BE2C (cell line): ENCODE measurements around the gene ELF2.

Source experiments
- DNase-seq: peaks from one replicate; pipeline ENCODE4 v3.0.0-alpha.2; 2020
- H3K27me3 ChIP-seq: fragments of 250-450 bp; sonication (Bioruptor Pico); 2 replicates; pipeline ENCODE4 v1.5.1; 2020; ENCODE audit warnings: mild to moderate bottlenecking
- H3K36me3 ChIP-seq: fragments of 250-450 bp; sonication (Bioruptor Pico); 2 replicates; pipeline ENCODE4 v1.5.1; 2020; ENCODE audit warnings: mild to moderate bottlenecking
- H3K4me1 ChIP-seq: fragments of 250-450 bp; sonication (Bioruptor Pico); 2 replicates; pipeline ENCODE4 v1.5.1; 2020
- H3K4me3 ChIP-seq: 2 replicates; pipeline ENCODE4 v1.5.1; 2011; ENCODE audit warnings: low read depth, low read length
- H3K9me3 ChIP-seq: fragments of 250-450 bp; sonication (Bioruptor Pico); 2 replicates; pipeline ENCODE4 v1.5.1; 2020
- TF ChIP-seq, protein P1 (sequence below): IDR thresholded peaks from 2 replicates; pipeline ENCODE4 v1.5.1; 2012; ENCODE audit warnings: mild to moderate bottlenecking, low read depth, low read length

The ELF2 gene

DNA sequence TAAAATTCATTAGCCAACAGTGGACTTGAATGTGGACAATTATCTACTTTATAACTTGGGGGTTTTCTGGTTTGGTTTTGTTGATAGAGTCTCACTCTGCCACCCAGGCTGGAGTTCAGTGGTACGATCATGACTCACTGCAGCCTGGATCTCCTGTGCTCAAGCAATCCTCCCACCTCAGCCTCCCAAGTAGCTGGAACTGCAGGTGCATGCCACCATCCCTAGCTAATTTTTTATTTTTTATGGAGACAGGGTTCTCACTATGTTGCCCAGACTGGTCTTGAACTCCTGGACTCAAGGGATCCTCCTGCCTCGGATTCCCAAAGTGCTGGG lies 12.4 kb upstream of the ELF2 start:
- no peaks in the 10 kb centered on the region for H3K9me3 ChIP-seq
- H3K4me1 ChIP-seq: no peaks in the 10 kb centered on the region
- TF ChIP-seq, protein P1, sequence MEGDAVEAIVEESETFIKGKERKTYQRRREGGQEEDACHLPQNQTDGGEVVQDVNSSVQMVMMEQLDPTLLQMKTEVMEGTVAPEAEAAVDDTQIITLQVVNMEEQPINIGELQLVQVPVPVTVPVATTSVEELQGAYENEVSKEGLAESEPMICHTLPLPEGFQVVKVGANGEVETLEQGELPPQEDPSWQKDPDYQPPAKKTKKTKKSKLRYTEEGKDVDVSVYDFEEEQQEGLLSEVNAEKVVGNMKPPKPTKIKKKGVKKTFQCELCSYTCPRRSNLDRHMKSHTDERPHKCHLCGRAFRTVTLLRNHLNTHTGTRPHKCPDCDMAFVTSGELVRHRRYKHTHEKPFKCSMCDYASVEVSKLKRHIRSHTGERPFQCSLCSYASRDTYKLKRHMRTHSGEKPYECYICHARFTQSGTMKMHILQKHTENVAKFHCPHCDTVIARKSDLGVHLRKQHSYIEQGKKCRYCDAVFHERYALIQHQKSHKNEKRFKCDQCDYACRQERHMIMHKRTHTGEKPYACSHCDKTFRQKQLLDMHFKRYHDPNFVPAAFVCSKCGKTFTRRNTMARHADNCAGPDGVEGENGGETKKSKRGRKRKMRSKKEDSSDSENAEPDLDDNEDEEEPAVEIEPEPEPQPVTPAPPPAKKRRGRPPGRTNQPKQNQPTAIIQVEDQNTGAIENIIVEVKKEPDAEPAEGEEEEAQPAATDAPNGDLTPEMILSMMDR: no peak
- no peak for DNase-seq
- H3K27me3 ChIP-seq: no peaks in the 10 kb centered on the region
- no peak overlapping the region for H3K4me3 ChIP-seq
- no peaks in the 10 kb centered on the region for H3K36me3 ChIP-seq

DNA sequence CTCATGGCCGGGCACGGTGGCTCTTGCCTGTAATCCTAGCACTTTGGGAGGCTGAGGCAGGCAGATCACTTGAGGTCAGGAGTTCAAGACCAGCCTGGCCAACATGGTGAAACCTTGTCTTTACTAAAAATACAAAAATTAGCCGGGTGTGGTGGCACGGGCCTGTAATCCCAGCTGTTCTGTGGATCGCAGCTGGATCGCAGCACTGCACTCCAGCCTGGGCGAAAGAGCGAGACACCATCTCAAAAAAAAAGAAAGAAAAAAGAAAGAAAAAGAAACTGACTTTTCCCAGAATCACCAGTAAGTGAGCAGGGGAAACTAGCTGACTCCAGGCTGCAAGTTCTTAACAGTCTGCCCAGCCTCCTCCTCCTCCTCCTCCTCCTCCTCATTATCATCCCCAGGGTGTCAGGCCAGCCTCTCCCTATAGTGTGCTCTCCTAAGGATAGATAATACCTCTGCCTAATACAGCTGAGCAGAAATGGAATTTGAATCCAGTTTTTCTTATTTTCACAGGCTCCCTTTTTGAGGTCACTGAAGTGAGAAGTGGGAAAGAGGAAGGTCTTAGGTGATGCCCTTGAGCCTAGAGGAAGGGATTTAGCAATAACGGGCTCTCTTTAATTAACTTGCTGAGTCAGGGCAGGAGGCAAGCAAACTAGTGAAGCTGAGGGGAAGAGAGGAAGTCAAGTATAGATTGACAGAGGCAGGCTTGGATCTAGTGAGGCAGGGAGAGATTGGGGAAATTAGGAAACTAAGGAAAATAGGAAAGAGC lies 11.8 kb upstream of the ELF2 start:
- H3K4me3 ChIP-seq: no peak overlapping the region
- no peaks in the 10 kb centered on the region for H3K36me3 ChIP-seq
- H3K9me3 ChIP-seq: no peaks in the 10 kb centered on the region
- TF ChIP-seq, protein P1: no peak
- no peaks in the 10 kb centered on the region for H3K4me1 ChIP-seq
- DNase-seq: no peak
- no peaks in the 10 kb centered on the region for H3K27me3 ChIP-seq

GRCh38 chr4:139184129-139184528 lies 7.1 kb upstream of the ELF2 start:
- H3K27me3 ChIP-seq: no peaks in the 10 kb centered on the region
- no peak for DNase-seq
- H3K9me3 ChIP-seq: no peaks in the 10 kb centered on the region
- TF ChIP-seq, protein P1: no peak
- H3K4me3 ChIP-seq: no peak overlapping the region
- H3K36me3 ChIP-seq: no peaks in the 10 kb centered on the region
- H3K4me1 ChIP-seq: no peaks in the 10 kb centered on the region

DNA sequence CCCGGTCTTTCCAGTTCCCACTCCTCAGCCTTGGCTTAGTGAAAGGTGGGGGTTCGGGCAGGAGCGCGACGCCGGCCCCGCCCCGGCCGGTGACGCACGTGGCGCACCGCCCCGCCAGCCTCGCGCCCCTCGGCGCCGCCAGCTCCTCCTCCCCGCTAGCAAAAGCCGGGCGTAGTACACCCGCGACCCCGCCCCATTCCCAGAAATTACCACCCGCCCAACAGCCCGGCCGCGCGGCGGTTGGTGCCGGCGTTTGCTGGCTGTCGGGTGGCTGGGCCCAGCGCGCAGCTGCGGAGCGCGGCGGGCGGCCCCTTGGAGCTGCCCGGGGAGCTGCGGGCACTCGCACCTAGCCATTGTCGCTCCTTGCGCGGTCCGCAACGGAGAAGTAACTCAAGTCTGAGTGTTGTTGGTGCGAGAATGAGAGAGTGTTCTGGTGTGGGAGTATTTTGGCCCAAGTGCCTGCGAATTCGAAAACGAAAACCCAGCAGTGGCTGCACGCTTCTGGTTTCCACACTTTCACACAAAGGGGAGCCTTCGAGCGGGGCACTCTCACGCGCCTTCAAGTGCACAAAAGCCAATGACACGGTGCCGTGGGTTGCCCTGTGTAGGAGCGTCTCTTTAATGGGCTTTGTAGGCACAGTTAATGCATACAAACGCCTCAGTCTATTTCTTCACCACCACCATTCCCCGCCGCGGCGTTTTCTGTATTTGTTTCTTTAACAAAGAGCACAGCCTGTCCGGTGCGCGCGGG lies 1.0 kb upstream of the ELF2 start:
- no peaks in the 10 kb centered on the region for H3K4me1 ChIP-seq
- H3K4me3 ChIP-seq: peak overlapping the region; percentile 81
- TF ChIP-seq, protein P1: no peak
- peak; percentile 97 for DNase-seq
- H3K36me3 ChIP-seq: no peaks in the 10 kb centered on the region
- no peaks in the 10 kb centered on the region for H3K27me3 ChIP-seq
- no peaks in the 10 kb centered on the region for H3K9me3 ChIP-seq

DNA sequence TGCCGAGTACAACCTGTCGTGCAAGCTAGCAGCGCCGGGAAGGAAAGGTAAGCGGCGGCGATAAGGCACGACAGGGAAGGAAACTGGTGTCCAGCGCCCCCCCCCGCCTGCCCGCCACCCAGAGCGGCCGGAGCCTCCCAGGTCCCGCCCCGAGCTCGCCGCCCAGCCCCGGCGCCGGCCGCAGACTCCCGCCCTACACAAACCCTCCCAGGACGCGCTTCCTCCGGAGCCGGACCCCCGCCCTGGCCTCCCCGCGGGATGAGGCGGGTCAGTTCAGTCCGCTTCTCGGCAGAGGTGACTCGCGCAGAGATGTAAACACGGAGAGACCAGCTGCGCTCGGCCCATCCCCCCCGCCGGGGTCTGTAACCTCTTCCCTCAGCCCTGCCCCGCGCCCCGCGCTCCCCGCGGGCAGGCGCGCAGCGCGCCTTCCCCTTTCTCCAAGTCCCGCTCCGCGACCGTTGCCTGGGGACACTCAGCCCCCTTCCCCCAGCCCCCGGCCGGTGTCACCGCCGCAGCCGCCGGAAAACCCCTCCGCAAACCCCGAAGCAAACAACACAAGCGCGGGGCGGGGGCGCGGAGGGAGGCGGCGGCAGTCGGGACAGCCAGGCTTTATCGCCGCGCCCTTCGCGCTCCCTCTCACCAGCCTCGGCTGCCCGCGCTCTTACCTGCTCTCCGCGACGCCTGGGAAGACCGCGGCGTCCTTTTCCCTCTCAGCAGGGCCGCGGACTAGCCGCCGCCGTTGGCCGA lies 543 bp downstream of the ELF2 start:
- Histone ChIP-seq H3K4me1 (peaks cover 5% of the 10 kb centered on the region; the same call in 1 of the 2 replicates), H3K4me3 (peak overlapping the region; percentile 81), H3K36me3 (no peaks in the 10 kb centered on the region), H3K27me3 (no peaks in the 10 kb centered on the region), H3K9me3 (no peaks in the 10 kb centered on the region)
- peak; percentile 86 for DNase-seq
- TF ChIP-seq, protein P1: no peak
